GM12892 (cell line): ENCODE results near the gene COL5A1.

ENCODE experiments used
- POLR2A ChIP-seq: IDR thresholded peaks from 2 replicates; pipeline ENCODE4 v1.6.1; 2011; ENCODE audit warnings: low read depth, low read length, control low read depth
- POLR2AphosphoS5 ChIP-seq: IDR thresholded peaks from 2 replicates; pipeline ENCODE4 v1.6.1; 2011; ENCODE audit warnings: low read depth, low read length, control low read depth
- TAF1 ChIP-seq: IDR thresholded peaks from 2 replicates; pipeline ENCODE4 v1.6.1; 2011; ENCODE audit warnings: low read depth, mild to moderate bottlenecking, control low read depth, low read length, borderline replicate concordance

DNA sequence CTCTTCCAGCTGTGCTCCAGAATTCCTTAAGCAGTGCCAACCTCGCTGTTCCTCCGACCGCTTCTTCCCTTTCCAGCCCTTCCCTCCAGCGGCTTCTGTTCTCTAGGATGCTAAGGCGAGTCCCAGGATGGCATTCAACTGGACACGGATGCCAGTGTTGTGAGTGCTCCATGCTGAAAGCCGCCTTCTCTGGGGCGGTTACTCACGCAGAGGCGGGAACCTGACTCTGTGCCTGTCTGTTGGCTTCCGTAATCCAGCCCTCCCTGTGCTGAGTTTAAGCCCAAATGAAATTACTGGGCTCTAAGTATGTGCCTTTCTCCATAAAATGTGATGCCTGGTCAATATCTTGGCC is 20.2 kb downstream of the COL5A1 start:
- no peak for TF ChIP-seq POLR2A
- no peak for TF ChIP-seq POLR2AphosphoS5
- no peak for TF ChIP-seq TAF1
